ENCODE measurements around the gene LMTK2.

LMTK2 gene

GRCh38 chr7:98178762-98179490 lies 72.3 kb downstream of the LMTK2 start:
- DNase-seq: no peak

GRCh38 chr7:98180751-98181150 lies 74.1 kb downstream of the LMTK2 start:
- no peak for DNase-seq

- no peak for DNase-seq
Observed at GRCh38 chr7:98185101-98185500, 78.4 kb downstream of the LMTK2 start.

GRCh38 chr7:98186452-98187137 lies 79.9 kb downstream of the LMTK2 start:
- DNase-seq: no peak

- no peak for DNase-seq
Observed at GRCh38 chr7:98187138-98187502, 80.5 kb downstream of the LMTK2 start.

- DNase-seq: no peak
Observed at GRCh38 chr7:98189559-98189958, 82.9 kb downstream of the LMTK2 start.

- no peak for DNase-seq
Observed at GRCh38 chr7:98191668-98192431, 85.2 kb downstream of the LMTK2 start.

- DNase-seq: no peak
Observed at GRCh38 chr7:98192781-98193457, 86.3 kb downstream of the LMTK2 start.

- no peak for DNase-seq
Observed at GRCh38 chr7:98193474-98194180, 87.0 kb downstream of the LMTK2 start.

GRCh38 chr7:98194186-98194585 lies 87.5 kb downstream of the LMTK2 start:
- DNase-seq: no peak

GRCh38 chr7:98194672-98195457 lies 88.2 kb downstream of the LMTK2 start:
- no peak for DNase-seq

- DNase-seq: no peak
Observed at GRCh38 chr7:98196706-98197605, 90.3 kb downstream of the LMTK2 start.

GRCh38 chr7:98199131-98199530 lies 92.5 kb downstream of the LMTK2 start:
- DNase-seq: no peak

GRCh38 chr7:98200364-98200763 lies 93.7 kb downstream of the LMTK2 start:
- DNase-seq: no peak

GRCh38 chr7:98202367-98203195 lies 95.9 kb downstream of the LMTK2 start:
- peak; percentile 35 to 42 for DNase-seq

- DNase-seq: no peak
Observed at GRCh38 chr7:98203261-98203963, 96.8 kb downstream of the LMTK2 start.

GRCh38 chr7:98203964-98204605 lies 97.4 kb downstream of the LMTK2 start:
- DNase-seq: no peak

- no peak for DNase-seq
Observed at GRCh38 chr7:98204670-98205069, 98.0 kb downstream of the LMTK2 start.

All from activated CD4-positive, alpha-beta T cell treated with anti-CD3 and anti-CD28 coated beads, Interleukin-2, amount 50 U/mL, for 4 hours (primary cell).